Lower lobe of right lung (tissue), 2 donors: Measurements from ENCODE around the gene ENTPD6. TPM values are rescaled to one million over a fixed set of nuclear protein-coding genes. Genes with fewer than 3 reads are reported as not detected.

ENCODE experiments used
- ATAC-seq, 2 donors: fragments of 200-7000 bp; cut with Tn5 transposase; one replicate each; pipeline ENCODE4 v1.9.1; 2020 to 2022; ENCODE audit warnings: mild to moderate bottlenecking in 2 of 2, moderate library complexity in 2 of 2
- DNase-seq: peaks from one replicate; pipeline ENCODE4 v3.0.0-alpha.2; 2020
- H3K27ac ChIP-seq: fragments of 200-600 bp; one replicate; pipeline ENCODE4 v1.8.0; 2022
- H3K27me3 ChIP-seq: fragments of 200-600 bp; one replicate; pipeline ENCODE4 v1.8.0; 2022; ENCODE audit warnings: low read depth
- H3K36me3 ChIP-seq: fragments of 200-600 bp; one replicate; pipeline ENCODE4 v1.8.0; 2022; ENCODE audit warnings: mild to moderate bottlenecking
- H3K4me1 ChIP-seq: fragments of 200-600 bp; one replicate; pipeline ENCODE4 v1.8.0; 2022
- H3K4me3 ChIP-seq: fragments of 200-600 bp; one replicate; pipeline ENCODE4 v1.8.0; 2022; ENCODE audit warnings: mild to moderate bottlenecking
- H3K9me3 ChIP-seq: fragments of 200-600 bp; one replicate; pipeline ENCODE4 v1.8.0; 2022
- CTCF ChIP-seq: fragments of 200-600 bp; IDR thresholded peaks from one replicate; pipeline ENCODE4 v1.8.0; 2022; ENCODE audit warnings: antibody characterized with exemption, mild to moderate bottlenecking
- intact Hi-C: fragments of 100-400 bp; cut with DNase I; formaldehyde crosslinking; loops from one replicate; pipeline ENCODE4 v1.11.0; 2022
- total RNA-seq: library from RNA; stranded (reverse); fragmentation: NEBNext Ultra II Directional; extraction: Animal tissue kit (Norgen Biotek cat#: 25700); gene quantifications from one replicate; pipeline ENCODE4 v1.2.1, GENCODE V29; 2021
- donor health status: DM: no; HTN: yes; CAD: no; lungs with severe emphysema.

The ENTPD6 gene
- total RNA-seq, 1 donor from 2014 or later, result 64.5 TPM

- H3K4me3 ChIP-seq, result no peak overlapping the region
- intact Hi-C loops, result no loop called here
- DNase-seq, result no peak
- TF ChIP-seq CTCF, result no peak
- ATAC-seq, result no peak
- no peaks in the 10 kb centered on the region for H3K9me3 ChIP-seq
- H3K4me1 ChIP-seq, result peaks cover 29% of the 10 kb centered on the region
- no peak overlapping the region for H3K27ac ChIP-seq
- no peaks in the 10 kb centered on the region for H3K36me3 ChIP-seq
- H3K27me3 ChIP-seq, result no peaks in the 10 kb centered on the region
These were observed 49.9 kb downstream of the ENTPD6 start for GRCh38 chr20:25245461-25245860.

- no peak for DNase-seq
- TF ChIP-seq CTCF, result no peak
- peak overlapping the region; percentile 95 for H3K4me3 ChIP-seq
- peaks cover 29% of the 10 kb centered on the region for H3K4me1 ChIP-seq
- H3K9me3 ChIP-seq, result no peaks in the 10 kb centered on the region
- H3K27ac ChIP-seq, result peak overlapping the region; percentile 88
- intact Hi-C loops, result no loop called here
- ATAC-seq, result no peak
- no peaks in the 10 kb centered on the region for H3K27me3 ChIP-seq
- no peaks in the 10 kb centered on the region for H3K36me3 ChIP-seq
These were observed 50.9 kb downstream of the ENTPD6 start for GRCh38 chr20:25246182-25246999.

GRCh38 chr20:25247000-25247517, 51.5 kb downstream of the ENTPD6 start:
- Histone ChIP-seq H3K9me3 (no peaks in the 10 kb centered on the region), H3K4me3 (peak overlapping the region; percentile 95), H3K27me3 (no peaks in the 10 kb centered on the region), H3K4me1 (peaks cover 29% of the 10 kb centered on the region), H3K36me3 (no peaks in the 10 kb centered on the region), H3K27ac (peak overlapping the region; percentile 88)
- intact Hi-C loops, result no loop called here
- DNase-seq, result peak; percentile 72
- peak; percentile 77 to 79 for ATAC-seq
- TF ChIP-seq CTCF, result peak; percentile 47

- no peak for DNase-seq
- peak overlapping the region; percentile 88 for H3K27ac ChIP-seq
These were observed 52.0 kb downstream of the ENTPD6 start for GRCh38 chr20:25247518-25247955.

More at GRCh38 chr20:25247518-25247955, 52.0 kb downstream of the ENTPD6 start:
- Histone ChIP-seq H3K9me3 (no peaks in the 10 kb centered on the region), H3K4me3 (peak overlapping the region; percentile 95), H3K4me1 (peaks cover 32% of the 10 kb centered on the region), H3K27me3 (no peaks in the 10 kb centered on the region), H3K36me3 (no peaks in the 10 kb centered on the region)
- ATAC-seq, result peak; percentile 78 to 80
- intact Hi-C loops, result no loop called here
- TF ChIP-seq CTCF, result no peak
